ENCODE data around the gene MRPL16. TPM values are rescaled to one million over a fixed set of nuclear protein-coding genes. Genes with fewer than 3 reads are reported as not detected.

MRPL16 gene
- total and polyA plus RNA-seq, 2 of the 4 experiments (the other 2 are of a cell fraction), result 43.9 to 71.3 TPM

- intact Hi-C loops (cut with micrococcal nuclease) (no loop called here), dilution Hi-C loops (cut with HindIII; ENCODE audit: low sequenced_read_pairs, unreplicated experiment) (no loop called here), in situ Hi-C loops (cut with MboI; ENCODE audit: low sequenced_read_pairs) (no loop called here)
- Histone ChIP-seq H3K4me1 (ENCODE audit: control insufficient read depth, insufficient read depth, low read length) (peaks cover 2% of the 10 kb centered on the region; the same call in 1 of the 2 replicates), H2BK120ac (ENCODE audit: low read depth, low read length) (no peak overlapping the region), H4K8ac (ENCODE audit: low read depth in 2 of 2, low read length in 2 of 2) (no peak overlapping the region), H2AK5ac (ENCODE audit: low read depth, low read length) (no peak overlapping the region), H2AK9ac (replicated peaks; ENCODE audit: low read depth, low read length, poor library complexity) (no peak overlapping the region), H3K27ac (ENCODE audit: insufficient read depth, low read length) (no peak overlapping the region), H2BK5ac (ENCODE audit: low read depth, low read length, poor library complexity, severe bottlenecking) (no peak overlapping the region), H2AFZ (replicated peaks; ENCODE audit: low read length, poor library complexity) (no peak overlapping the region), H3K36me3 (ENCODE audit: control insufficient read depth, insufficient read depth, low read length) (no peaks in the 10 kb centered on the region; the same call in 1 of the 2 replicates), H3K27me3 (ENCODE audit: control insufficient read depth, insufficient read depth, low read length) (no peaks in the 10 kb centered on the region), H3K9me3 (ENCODE audit: control insufficient read depth, insufficient read depth, low read length) (no peaks in the 10 kb centered on the region), H3K4me3 (ENCODE audit: insufficient read depth, low read depth, low read length) (no peak overlapping the region), H3K4me2 (ENCODE audit: low read depth, low read length) (no peak overlapping the region), H3K9me1 (ENCODE audit: insufficient read depth, low read length) (no peaks in the 10 kb centered on the region), H4K91ac (ENCODE audit: insufficient read depth, low read depth, low read length) (no peak overlapping the region), H2BK20ac (ENCODE audit: low read depth, low read length) (no peak overlapping the region), H4K5ac (ENCODE audit: low read depth, low read length) (no peak overlapping the region), H3K14ac (replicated peaks; ENCODE audit: low read depth, low read length) (no peak overlapping the region), H3K9ac (ENCODE audit: low read depth, low read length) (no peak overlapping the region), H4K20me1 (ENCODE audit: insufficient read depth, low read length) (no peaks in the 10 kb centered on the region), H3K56ac (ENCODE audit: extremely low read depth, insufficient read depth, low read length) (no peak overlapping the region), H2BK15ac (ENCODE audit: low read depth, low read length) (no peak overlapping the region), H3K23ac (ENCODE audit: low read depth, low read length) (no peak overlapping the region), H3K79me1 (ENCODE audit: low read depth in 1 of 2, low read length in 2 of 2) (no peaks in the 10 kb centered on the region), H3K4ac (ENCODE audit: low read depth, low read length) (no peak overlapping the region), H3K18ac (ENCODE audit: low read depth, low read length) (no peak overlapping the region)
- WGBS, 2 experiments (ENCODE audit: extremely low coverage in 2 of 2, insufficient read length in 1 of 2), result no CpG with 5 or more reads among the region's 2 CpGs
- no peak for DNase-seq
- CTCF ChIA-PET, result interaction anchor here (0.6 to 1.3 kb wide), 3 partner anchors 12 to 240 kb away, joined by 3 read pairs; no protein-coding TSS in a partner anchor
- ATAC-seq (ENCODE audit: low read depth), result no peak
- POLR2A ChIA-PET (ENCODE audit: unreplicated experiment), result no interaction called here
- no peak for TF ChIP-seq ELK1 (IDR thresholded peaks at IDR 0.05; ENCODE audit: borderline replicate concordance, low read depth, low read length)
- TF ChIP-seq RCOR1 (IDR thresholded peaks at IDR 0.05; ENCODE audit: insufficient replicate concordance, low read length), result no peak
- TF ChIP-seq SMC3 (IDR thresholded peaks at IDR 0.05; ENCODE audit: low read depth, low read length), result no peak
- TF ChIP-seq USF2 (IDR thresholded peaks at IDR 0.05; ENCODE audit: low read depth, low read length), result no peak
- BruUV-seq (replicated peaks), result no TSS peak
Observed at GRCh38 chr11:59778122-59778521, 32.5 kb downstream of the MRPL16 start.

All from IMR-90 (cell line).